ENCODE measurements around the gene HRH3.

The HRH3 gene

GRCh38 chr20:62230696-62231095, 10.6 kb upstream of the HRH3 start:
- in situ Hi-C loops (cut with MboI; ENCODE audit: low sequenced_read_pairs) = no loop called here

- in situ Hi-C loops (cut with MboI; ENCODE audit: low sequenced_read_pairs) = no loop called here
Measured at GRCh38 chr20:62230276-62230675, 10.2 kb upstream of the HRH3 start.

GRCh38 chr20:62229667-62230066, 9.6 kb upstream of the HRH3 start:
- in situ Hi-C loops (cut with MboI; ENCODE audit: low sequenced_read_pairs) = no loop called here

- in situ Hi-C loops (cut with MboI; ENCODE audit: low sequenced_read_pairs) = no loop called here
Measured at GRCh38 chr20:62228982-62229545, 9.0 kb upstream of the HRH3 start.

- in situ Hi-C loops (cut with MboI; ENCODE audit: low sequenced_read_pairs) = no loop called here
Measured at GRCh38 chr20:62227977-62228958, 8.2 kb upstream of the HRH3 start.

GRCh38 chr20:62227591-62227976, 7.5 kb upstream of the HRH3 start:
- in situ Hi-C loops (cut with MboI; ENCODE audit: low sequenced_read_pairs) = no loop called here

- in situ Hi-C loops (cut with MboI; ENCODE audit: low sequenced_read_pairs) = no loop called here
Measured at GRCh38 chr20:62226707-62227590, 6.9 kb upstream of the HRH3 start.

- in situ Hi-C loops (cut with MboI; ENCODE audit: low sequenced_read_pairs) = no loop called here
Measured at GRCh38 chr20:62225820-62226635, 6.0 kb upstream of the HRH3 start.

GRCh38 chr20:62225026-62225425, 4.9 kb upstream of the HRH3 start:
- in situ Hi-C loops (cut with MboI; ENCODE audit: low sequenced_read_pairs) = no loop called here

- in situ Hi-C loops (cut with MboI; ENCODE audit: low sequenced_read_pairs) = no loop called here
Measured at GRCh38 chr20:62224113-62224855, 4.2 kb upstream of the HRH3 start.

- in situ Hi-C loops (cut with MboI; ENCODE audit: low sequenced_read_pairs) = no loop called here
Measured at GRCh38 chr20:62223571-62223970, 3.5 kb upstream of the HRH3 start.

GRCh38 chr20:62222972-62223371, 2.9 kb upstream of the HRH3 start:
- in situ Hi-C loops (cut with MboI; ENCODE audit: low sequenced_read_pairs) = no loop called here

- in situ Hi-C loops (cut with MboI; ENCODE audit: low sequenced_read_pairs) = no loop called here
Measured at GRCh38 chr20:62222266-62222850, 2.3 kb upstream of the HRH3 start.

- in situ Hi-C loops (cut with MboI; ENCODE audit: low sequenced_read_pairs) = no loop called here
Measured at GRCh38 chr20:62220666-62221568, 839 bp upstream of the HRH3 start.

GRCh38 chr20:62219101-62219991, 732 bp downstream of the HRH3 start:
- in situ Hi-C loops (cut with MboI; ENCODE audit: low sequenced_read_pairs) = no loop called here

- in situ Hi-C loops (cut with MboI; ENCODE audit: low sequenced_read_pairs) = no loop called here
Measured at GRCh38 chr20:62217913-62218773, 1.9 kb downstream of the HRH3 start.
